ENCODE results near the gene STARD5. TPM values are rescaled to one million over a fixed set of nuclear protein-coding genes. Genes with fewer than 3 reads are reported as not detected.

The STARD5 gene
- total RNA-seq, 2 experiments from 2014 or later: 6.5 to 20.3 TPM

GRCh38 chr15:81301815-81302399 is 22.0 kb downstream of the STARD5 start:
- peak overlapping the region; percentile 98 for H3K27ac ChIP-seq (ENCODE audit: low read depth, low read length, poor library complexity, severe bottlenecking)
- no TSS peak for BruUV-seq (replicated peaks)
- POLR2A ChIA-PET: interaction anchor here (0.6 to 3.5 kb wide), 12 partner anchors 9 to 36 kb away, joined by 3 to 27 read pairs (median 5); no protein-coding TSS in a partner anchor
- H2AFZ ChIP-seq (ENCODE audit: low read length): no peak overlapping the region
- no peaks in the 10 kb centered on the region for H3K9me3 ChIP-seq (ENCODE audit: low read length)
- H3K79me2 ChIP-seq (ENCODE audit: insufficient read depth, low read depth, low read length): peaks cover 87% of the 10 kb centered on the region
- peaks cover 62% of the 10 kb centered on the region for H3K4me1 ChIP-seq (ENCODE audit: insufficient read depth, low read length, poor library complexity, severe bottlenecking)
- H3K4me2 ChIP-seq (ENCODE audit: low read length): peak overlapping the region; percentile 91
- peaks cover 26% of the 10 kb centered on the region; the same call in 1 of the 2 replicates for H4K20me1 ChIP-seq (ENCODE audit: insufficient read depth, low read length)
- H3K36me3 ChIP-seq (ENCODE audit: insufficient read depth, low read length): peaks cover 95% of the 10 kb centered on the region
- CTCF ChIA-PET (ENCODE audit: unreplicated experiment): interaction anchor here (1.0 to 1.7 kb wide), 4 partner anchors 15 to 36 kb away, joined by 3 to 9 read pairs (median 4); partner anchors contain the start of gene STARD5
- peak overlapping the region; percentile 92 for H3K4me3 ChIP-seq (ENCODE audit: low read depth, low read length, poor library complexity, severe bottlenecking)
- TF ChIP-seq CTCF (conservative IDR thresholded peaks at IDR 0.05; ENCODE audit: low read length): no peak
- TF ChIP-seq EZH2phosphoT487 (IDR thresholded peaks at IDR 0.05; ENCODE audit: borderline replicate concordance, low read depth, low read length): no peak
- intact Hi-C loops (cut with micrococcal nuclease; ENCODE audit: unreplicated experiment): no loop called here
- peak; percentile 65 for DNase-seq (ENCODE audit: low spot score)
- no peaks in the 10 kb centered on the region for H3K9me2 ChIP-seq (ENCODE audit: insufficient read depth, low read length)

- intact Hi-C loops (cut with micrococcal nuclease; ENCODE audit: unreplicated experiment): no loop called here
- no TSS peak for BruUV-seq (replicated peaks)
- Histone ChIP-seq H3K4me1 (ENCODE audit: insufficient read depth, low read length, poor library complexity, severe bottlenecking) (peaks cover 65% of the 10 kb centered on the region), H3K4me3 (ENCODE audit: low read depth, low read length, poor library complexity, severe bottlenecking) (peak overlapping the region; percentile 92), H3K27ac (ENCODE audit: low read depth, low read length, poor library complexity, severe bottlenecking) (peak overlapping the region; percentile 98), H3K9me3 (ENCODE audit: low read length) (no peaks in the 10 kb centered on the region), H3K79me2 (ENCODE audit: insufficient read depth, low read depth, low read length) (peaks cover 89% of the 10 kb centered on the region), H3K4me2 (ENCODE audit: low read length) (peak overlapping the region; percentile 91), H3K9me2 (ENCODE audit: insufficient read depth, low read length) (no peaks in the 10 kb centered on the region), H2AFZ (ENCODE audit: low read length) (no peak overlapping the region), H4K20me1 (ENCODE audit: insufficient read depth, low read length) (peaks cover 26% of the 10 kb centered on the region; the same call in 1 of the 2 replicates), H3K36me3 (ENCODE audit: insufficient read depth, low read length) (peaks cover 90% of the 10 kb centered on the region)
- TF ChIP-seq EZH2phosphoT487 (IDR thresholded peaks at IDR 0.05; ENCODE audit: borderline replicate concordance, low read depth, low read length): no peak
- TF ChIP-seq CTCF (conservative IDR thresholded peaks at IDR 0.05; ENCODE audit: low read length): no peak
- POLR2A ChIA-PET: interaction anchor here (1.0 to 3.5 kb wide), 10 partner anchors 10 to 35 kb away, joined by 3 to 27 read pairs (median 5); no protein-coding TSS in a partner anchor
- no peak for DNase-seq (ENCODE audit: low spot score)
- CTCF ChIA-PET (ENCODE audit: unreplicated experiment): interaction anchor here (1.0 to 1.7 kb wide), 4 partner anchors 16 to 35 kb away, joined by 3 to 9 read pairs (median 4); partner anchors contain the start of gene STARD5
These were observed 22.6 kb downstream of the STARD5 start for GRCh38 chr15:81301385-81301784.
